Lower leg skin (tissue), 3 donors: ENCODE data around the gene KASH5.

Source experiments
- CTCF ChIP-seq, 3 donors: fragments of 450-650 bp; IDR thresholded peaks; one replicate each; pipeline ENCODE4 v1.5.1; 2016; ENCODE audit warnings: antibody characterized with exemption in 3 of 3, mild to moderate bottlenecking in 3 of 3, moderate library complexity in 2 of 3
- POLR2A ChIP-seq, 2 donors: fragments of 450-650 bp; IDR thresholded peaks; one replicate each; pipeline ENCODE4 v1.6.1; 2016 to 2017; ENCODE audit warnings: antibody characterized with exemption in 2 of 2, mild to moderate bottlenecking in 1 of 2, moderate library complexity in 1 of 2

- TF ChIP-seq POLR2A (IDR thresholded peaks at IDR 0.05) (no peak), CTCF (IDR thresholded peaks at IDR 0.05) (no peak)
Observed at GRCh38 chr19:49407482-49408015, 19.5 kb downstream of the KASH5 start.
